ENCODE data around the gene FOXP1. TPM values are rescaled to one million over a fixed set of nuclear protein-coding genes. Genes with fewer than 3 reads are reported as not detected.

Gene FOXP1
- total and polyA plus RNA-seq, 4 donors: 4.9 to 35.4 (median 32.0) TPM

- Histone ChIP-seq H3K27ac (ENCODE audit: low read depth in 1 of 2, low read length in 2 of 2) (no peak overlapping the region), H3K4me1 (ENCODE audit: control insufficient read depth in 4 of 4, insufficient read depth in 4 of 4, low read length in 3 of 4) (no peaks in the 10 kb centered on the region), H3K27me3 (ENCODE audit: control insufficient read depth in 4 of 4, insufficient read depth in 4 of 4, low read length in 3 of 4) (no peaks in the 10 kb centered on the region), H3K9me3 (ENCODE audit: control insufficient read depth in 4 of 4, low read length in 3 of 4) (no peaks in the 10 kb centered on the region), H3K36me3 (ENCODE audit: control insufficient read depth in 4 of 4, insufficient read depth in 3 of 4, low read depth in 1 of 4, low read length in 3 of 4) (peaks cover 0 to 3% (median under 1%) of the 10 kb centered on the region in 4 donors), H3K9ac (ENCODE audit: low read depth in 1 of 2, low read length in 2 of 2) (no peak overlapping the region), H3K4me3 (ENCODE audit: low read depth in 1 of 3, low read length in 3 of 3) (no peak overlapping the region)
- TF ChIP-seq RAD21 (IDR thresholded peaks at IDR 0.05) (no peak), RXRA (IDR thresholded peaks at IDR 0.05) (no peak), TAF1 (conservative IDR thresholded peaks at IDR 0.05) (no peak), HNF4G (IDR thresholded peaks at IDR 0.05) (no peak), ATF3 (IDR thresholded peaks at IDR 0.05) (no peak)
- TF ChIP-seq, protein P1, sequence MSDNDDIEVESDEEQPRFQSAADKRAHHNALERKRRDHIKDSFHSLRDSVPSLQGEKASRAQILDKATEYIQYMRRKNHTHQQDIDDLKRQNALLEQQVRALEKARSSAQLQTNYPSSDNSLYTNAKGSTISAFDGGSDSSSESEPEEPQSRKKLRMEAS (IDR thresholded peaks at IDR 0.05): no peak
- DNase-seq (ENCODE audit: low spot score): no peak
- WGBS: 96% methylated on average over 7 of the region's 7 CpGs
Observed at GRCh38 chr3:71294919-71295318, 288.6 kb downstream of the FOXP1 start.

- DNase-seq (ENCODE audit: low spot score): no peak
- 96% methylated on average over 2 of the region's 2 CpGs for WGBS
- Histone ChIP-seq H3K4me1 (ENCODE audit: control insufficient read depth in 4 of 4, insufficient read depth in 4 of 4, low read length in 3 of 4) (no peaks in the 10 kb centered on the region), H3K27me3 (ENCODE audit: control insufficient read depth in 4 of 4, insufficient read depth in 4 of 4, low read length in 3 of 4) (no peaks in the 10 kb centered on the region), H3K9ac (ENCODE audit: low read depth in 1 of 2, low read length in 2 of 2) (no peak overlapping the region), H3K27ac (ENCODE audit: low read depth in 1 of 2, low read length in 2 of 2) (no peak overlapping the region), H3K36me3 (ENCODE audit: control insufficient read depth in 4 of 4, insufficient read depth in 3 of 4, low read depth in 1 of 4, low read length in 3 of 4) (peaks cover 0 to 3% (median 0%) of the 10 kb centered on the region in 4 donors), H3K9me3 (ENCODE audit: control insufficient read depth in 4 of 4, low read length in 3 of 4) (no peaks in the 10 kb centered on the region), H3K4me3 (ENCODE audit: low read depth in 1 of 3, low read length in 3 of 3) (no peak overlapping the region)
- TF ChIP-seq RAD21 (IDR thresholded peaks at IDR 0.05): no peak
Observed at GRCh38 chr3:71290301-71290700, 293.2 kb downstream of the FOXP1 start.

- Histone ChIP-seq H3K27ac (ENCODE audit: low read depth in 1 of 2, low read length in 2 of 2) (no peak overlapping the region), H3K4me1 (ENCODE audit: control insufficient read depth in 4 of 4, insufficient read depth in 4 of 4, low read length in 3 of 4) (no peaks in the 10 kb centered on the region), H3K9me3 (ENCODE audit: control insufficient read depth in 4 of 4, low read length in 3 of 4) (no peaks in the 10 kb centered on the region), H3K9ac (ENCODE audit: low read depth in 1 of 2, low read length in 2 of 2) (no peak overlapping the region), H3K4me3 (ENCODE audit: low read depth in 1 of 3, low read length in 3 of 3) (no peak overlapping the region), H3K27me3 (ENCODE audit: control insufficient read depth in 4 of 4, insufficient read depth in 4 of 4, low read length in 3 of 4) (no peaks in the 10 kb centered on the region), H3K36me3 (ENCODE audit: control insufficient read depth in 4 of 4, insufficient read depth in 3 of 4, low read depth in 1 of 4, low read length in 3 of 4) (no peaks in the 10 kb centered on the region)
- TF ChIP-seq RAD21 (IDR thresholded peaks at IDR 0.05) (no peak), GABPA (IDR thresholded peaks at IDR 0.05 in 1 of 2, conservative IDR thresholded peaks at IDR 0.05 in 1 of 2) (no peak), CTCF (IDR thresholded peaks at IDR 0.05; ENCODE audit: low read depth, low read length, missing input control) (no peak), ATF3 (IDR thresholded peaks at IDR 0.05) (no peak), TAF1 (conservative IDR thresholded peaks at IDR 0.05) (no peak), YY1 (IDR thresholded peaks at IDR 0.05) (no peak), EGR1 (IDR thresholded peaks at IDR 0.05; ENCODE audit: low read depth in 2 of 2) (no peak), FOXA2 (IDR thresholded peaks at IDR 0.05) (no peak), HNF4G (IDR thresholded peaks at IDR 0.05) (no peak), RXRA (IDR thresholded peaks at IDR 0.05) (no peak), HNF4A (conservative IDR thresholded peaks at IDR 0.05) (no peak), JUND (IDR thresholded peaks at IDR 0.05) (no peak)
- TF ChIP-seq, protein P1 (IDR thresholded peaks at IDR 0.05): no peak
- TF ChIP-seq, protein P2, sequence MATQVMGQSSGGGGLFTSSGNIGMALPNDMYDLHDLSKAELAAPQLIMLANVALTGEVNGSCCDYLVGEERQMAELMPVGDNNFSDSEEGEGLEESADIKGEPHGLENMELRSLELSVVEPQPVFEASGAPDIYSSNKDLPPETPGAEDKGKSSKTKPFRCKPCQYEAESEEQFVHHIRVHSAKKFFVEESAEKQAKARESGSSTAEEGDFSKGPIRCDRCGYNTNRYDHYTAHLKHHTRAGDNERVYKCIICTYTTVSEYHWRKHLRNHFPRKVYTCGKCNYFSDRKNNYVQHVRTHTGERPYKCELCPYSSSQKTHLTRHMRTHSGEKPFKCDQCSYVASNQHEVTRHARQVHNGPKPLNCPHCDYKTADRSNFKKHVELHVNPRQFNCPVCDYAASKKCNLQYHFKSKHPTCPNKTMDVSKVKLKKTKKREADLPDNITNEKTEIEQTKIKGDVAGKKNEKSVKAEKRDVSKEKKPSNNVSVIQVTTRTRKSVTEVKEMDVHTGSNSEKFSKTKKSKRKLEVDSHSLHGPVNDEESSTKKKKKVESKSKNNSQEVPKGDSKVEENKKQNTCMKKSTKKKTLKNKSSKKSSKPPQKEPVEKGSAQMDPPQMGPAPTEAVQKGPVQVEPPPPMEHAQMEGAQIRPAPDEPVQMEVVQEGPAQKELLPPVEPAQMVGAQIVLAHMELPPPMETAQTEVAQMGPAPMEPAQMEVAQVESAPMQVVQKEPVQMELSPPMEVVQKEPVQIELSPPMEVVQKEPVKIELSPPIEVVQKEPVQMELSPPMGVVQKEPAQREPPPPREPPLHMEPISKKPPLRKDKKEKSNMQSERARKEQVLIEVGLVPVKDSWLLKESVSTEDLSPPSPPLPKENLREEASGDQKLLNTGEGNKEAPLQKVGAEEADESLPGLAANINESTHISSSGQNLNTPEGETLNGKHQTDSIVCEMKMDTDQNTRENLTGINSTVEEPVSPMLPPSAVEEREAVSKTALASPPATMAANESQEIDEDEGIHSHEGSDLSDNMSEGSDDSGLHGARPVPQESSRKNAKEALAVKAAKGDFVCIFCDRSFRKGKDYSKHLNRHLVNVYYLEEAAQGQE (IDR thresholded peaks at IDR 0.05): no peak
- no peak for DNase-seq (ENCODE audit: low spot score)
- WGBS: 95% methylated on average over 4 of the region's 4 CpGs
Observed at GRCh38 chr3:71288269-71288930, 295.1 kb downstream of the FOXP1 start.
